Measurements from ENCODE around the gene PSME3IP1.

The PSME3IP1 gene

GRCh38 chr16:57167538-57167937 lies 18.3 kb downstream of the PSME3IP1 start:
- DNase-seq (ENCODE audit: low read depth): no peak
- no peak overlapping the region for H3K4me3 ChIP-seq (ENCODE audit: low read length)
- TF ChIP-seq CTCF (IDR thresholded peaks at IDR 0.05; ENCODE audit: insufficient read depth, low read depth, low read length, missing control alignments): no peak

GRCh38 chr16:57166951-57167350 lies 18.9 kb downstream of the PSME3IP1 start:
- no peak for TF ChIP-seq CTCF (IDR thresholded peaks at IDR 0.05; ENCODE audit: insufficient read depth, low read depth, low read length, missing control alignments)
- no peak overlapping the region for H3K4me3 ChIP-seq (ENCODE audit: low read length)
- peak; percentile 91 for DNase-seq (ENCODE audit: low read depth)

GRCh38 chr16:57166451-57166850 lies 19.4 kb downstream of the PSME3IP1 start:
- no peak for TF ChIP-seq CTCF (IDR thresholded peaks at IDR 0.05; ENCODE audit: insufficient read depth, low read depth, low read length, missing control alignments)
- DNase-seq (ENCODE audit: low read depth): no peak
- no peak overlapping the region for H3K4me3 ChIP-seq (ENCODE audit: low read length)

- peak; percentile 21 for DNase-seq (ENCODE audit: low read depth)
- H3K4me3 ChIP-seq (ENCODE audit: low read length): no peak overlapping the region
- TF ChIP-seq CTCF (IDR thresholded peaks at IDR 0.05; ENCODE audit: insufficient read depth, low read depth, low read length, missing control alignments): no peak
Observed at GRCh38 chr16:57165938-57166337, 19.9 kb downstream of the PSME3IP1 start.

- no peak for TF ChIP-seq CTCF (IDR thresholded peaks at IDR 0.05; ENCODE audit: insufficient read depth, low read depth, low read length, missing control alignments)
- DNase-seq (ENCODE audit: low read depth): no peak
- no peak overlapping the region for H3K4me3 ChIP-seq (ENCODE audit: low read length)
Observed at GRCh38 chr16:57165483-57165882, 20.4 kb downstream of the PSME3IP1 start.

- DNase-seq (ENCODE audit: low read depth): no peak
- no peak for TF ChIP-seq CTCF (IDR thresholded peaks at IDR 0.05; ENCODE audit: insufficient read depth, low read depth, low read length, missing control alignments)
- H3K4me3 ChIP-seq (ENCODE audit: low read length): no peak overlapping the region
Observed at GRCh38 chr16:57163842-57164241, 22.0 kb downstream of the PSME3IP1 start.

- no peak for DNase-seq (ENCODE audit: low read depth)
- H3K4me3 ChIP-seq (ENCODE audit: low read length): no peak overlapping the region
- no peak for TF ChIP-seq CTCF (IDR thresholded peaks at IDR 0.05; ENCODE audit: insufficient read depth, low read depth, low read length, missing control alignments)
Observed at GRCh38 chr16:57159447-57159846, 26.4 kb downstream of the PSME3IP1 start.
